Spleen (tissue), 7 donors: ENCODE measurements around the gene RPS19BP1.

ENCODE experiments used
- CTCF ChIP-seq, 11 experiments: fragments of 200-600 bp in 7 of 11; fragments of 450-650 bp in 4 of 11; sonication (generic) in 4 of 11; IDR thresholded peaks in 8 of 11; conservative IDR thresholded peaks in 3 of 11; 1 replicate in 7 of 11; 2 replicates in 4 of 11; pipeline versions ENCODE4 v1.4.0 to v1.8.0; 2016 to 2021; ENCODE audit warnings: antibody characterized with exemption in 11 of 11, inconsistent platforms in 4 of 11, mild to moderate bottlenecking in 1 of 11
- POLR2A ChIP-seq, 3 donors: fragments of 450-650 bp; IDR thresholded peaks; one replicate each; pipeline ENCODE4 v1.5.1; 2017; ENCODE audit warnings: antibody characterized with exemption in 3 of 3, mild to moderate bottlenecking in 1 of 3
- donor health status: DM: no; HTN: no; CAD: no; lungs with moderate emphysema.
- donor health status: DM: no; HTN: no; CAD: no.
- donor health status: DM: no; HTN: no; CAD: no.

- no peak for TF ChIP-seq CTCF (IDR thresholded peaks at IDR 0.05 in 8 of 11, conservative IDR thresholded peaks at IDR 0.05 in 3 of 11)
- no peak for TF ChIP-seq POLR2A (IDR thresholded peaks at IDR 0.05)
Measured at GRCh38 chr22:39522567-39523300, 9.8 kb downstream of the RPS19BP1 start.
